Anterior cingulate cortex (tissue), 58 donors: ENCODE data around the gene ATG7.
"Not testable (repeated sequence)": the region's sequence is repeated elsewhere in the genome, so short reads cannot be mapped to it uniquely, and the experiment has no call there.

Experiments
- DNase-seq, 58 donors: peaks; one replicate each; lab custom pipeline; 2025; lab: John Stamatoyannopoulos, UW

The ATG7 gene

DNA sequence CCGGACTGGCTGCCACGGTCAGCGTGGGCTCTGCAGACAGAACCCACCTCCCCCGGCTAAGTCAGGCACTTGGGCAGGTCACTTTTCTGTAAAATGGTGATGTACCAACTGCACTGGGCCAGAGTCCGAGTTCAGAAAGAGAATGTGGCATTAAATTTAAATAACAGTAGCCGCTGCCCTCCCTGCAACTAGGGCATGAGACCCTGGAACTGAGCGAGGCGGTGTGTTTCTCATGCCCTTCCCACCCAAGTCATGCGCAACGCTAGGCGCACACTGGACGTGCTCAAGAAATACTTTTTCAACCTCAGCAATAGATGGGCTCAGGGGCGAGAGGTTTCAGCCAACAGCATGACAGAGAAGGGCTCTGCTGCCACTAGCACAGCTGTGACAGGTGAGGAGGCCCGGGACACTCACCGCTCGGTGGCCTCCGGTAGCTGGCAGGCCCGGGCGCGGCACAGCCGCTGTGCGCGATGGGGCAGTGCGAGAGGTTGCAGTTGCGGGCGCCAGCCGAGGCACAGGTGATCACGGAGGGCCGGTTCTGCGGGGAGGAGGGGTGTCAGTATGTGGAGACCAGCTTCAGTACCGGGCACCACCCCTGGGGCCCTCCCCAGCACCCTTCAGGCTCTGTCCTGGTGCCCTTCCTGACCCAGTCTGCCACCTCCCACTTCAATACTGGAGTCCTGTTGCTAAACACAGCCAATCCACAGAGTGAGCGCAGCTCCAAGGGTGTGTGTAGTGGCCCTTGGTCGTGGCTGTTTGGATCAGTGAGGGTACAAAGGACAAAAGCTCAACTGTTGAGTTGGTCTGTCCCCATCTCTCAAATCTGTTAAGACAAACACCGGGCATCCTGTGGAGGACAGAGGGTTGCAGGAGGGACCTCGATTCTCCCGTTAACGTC, 287.0 kb downstream of the ATG7 start:
- no peak for DNase-seq

DNA sequence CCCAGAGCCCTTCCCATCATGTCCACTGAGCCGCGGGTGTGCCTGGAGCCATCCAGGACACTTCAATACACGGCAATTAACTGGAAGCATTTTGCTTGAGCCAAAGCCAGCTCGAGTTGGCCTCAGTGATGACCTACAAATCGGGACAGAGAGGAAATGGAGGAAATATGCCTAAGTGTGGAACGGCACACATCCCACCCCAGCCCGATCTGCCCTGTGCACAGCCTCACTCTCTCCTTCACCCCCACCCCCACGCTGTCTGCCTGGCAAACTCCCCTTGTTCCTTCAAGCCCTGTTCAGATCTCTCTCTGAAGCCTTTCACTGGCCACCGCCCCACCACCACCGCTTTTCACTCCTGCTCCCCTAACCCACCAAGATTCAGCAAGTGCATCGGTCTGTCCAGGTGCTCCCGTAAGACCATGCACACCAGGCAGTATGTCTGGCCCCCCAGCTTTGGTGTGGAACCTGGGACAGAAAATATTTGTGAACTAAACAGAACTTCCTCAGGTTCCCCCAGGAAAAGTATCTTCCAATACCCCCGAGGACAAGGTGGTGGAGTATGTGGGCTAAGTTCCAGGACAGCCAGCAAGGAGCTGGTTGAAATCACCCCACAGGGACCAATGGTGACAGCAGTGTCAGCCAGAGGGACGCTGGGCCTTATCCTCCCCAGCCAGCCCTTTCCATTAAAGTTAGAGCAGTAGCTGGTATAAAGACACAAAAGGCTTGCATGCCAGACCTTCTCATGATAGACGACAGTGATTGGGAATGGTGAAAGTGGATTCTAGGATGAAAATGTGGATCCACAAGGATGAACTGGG, 287.8 kb downstream of the ATG7 start:
- DNase-seq = peak in 2 of 58 donors; percentile 20 to 30

DNA sequence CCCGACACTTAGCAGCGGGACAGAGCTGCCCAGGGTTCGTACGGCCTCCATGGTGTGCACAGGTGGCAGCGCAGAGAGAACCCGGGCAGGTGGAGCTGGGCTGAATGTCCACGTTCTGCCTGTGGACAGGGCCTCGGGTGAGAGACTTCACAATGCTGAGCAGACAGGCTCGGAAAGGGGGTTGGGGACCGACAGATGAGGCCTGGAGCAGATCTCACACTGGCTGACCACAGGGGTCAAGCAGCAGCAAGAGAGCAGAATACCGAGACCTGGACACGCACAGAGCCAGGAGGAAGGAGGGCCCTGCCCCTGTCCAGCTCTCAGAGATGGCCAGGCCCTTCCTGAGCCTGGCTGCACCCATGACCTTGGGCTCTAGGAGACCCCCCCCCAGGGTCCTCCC, 288.5 kb downstream of the ATG7 start:
- DNase-seq = no peak

DNA sequence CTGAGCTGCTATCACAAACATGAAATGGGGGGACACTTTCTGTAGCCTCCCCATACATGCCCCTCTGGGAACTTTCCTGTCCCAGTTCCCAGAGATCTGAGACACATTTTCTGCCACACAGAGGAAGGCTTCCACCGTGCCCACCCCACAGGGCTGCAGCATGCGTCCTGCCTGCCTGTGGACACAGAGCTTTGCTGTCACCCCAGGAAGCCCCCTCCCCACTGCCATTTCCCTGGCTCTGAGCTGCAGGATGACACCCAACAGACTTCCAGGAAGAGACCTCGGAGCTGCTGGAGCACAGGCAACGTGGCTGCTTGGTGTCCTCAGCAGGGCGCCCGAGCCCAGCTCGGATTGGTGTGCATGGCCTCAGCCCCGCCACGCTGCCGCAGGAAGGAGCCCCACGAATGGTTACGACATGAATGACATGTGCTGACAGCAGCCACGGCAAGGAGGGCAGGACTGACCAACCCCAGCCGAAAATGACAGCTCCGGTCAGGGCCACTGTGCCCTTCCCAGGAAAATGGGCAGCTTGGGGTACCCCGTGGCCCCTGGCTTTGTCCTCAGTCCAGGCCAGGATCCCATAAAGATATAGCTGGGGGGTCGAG, 290.2 kb downstream of the ATG7 start:
- no peak for DNase-seq

DNA sequence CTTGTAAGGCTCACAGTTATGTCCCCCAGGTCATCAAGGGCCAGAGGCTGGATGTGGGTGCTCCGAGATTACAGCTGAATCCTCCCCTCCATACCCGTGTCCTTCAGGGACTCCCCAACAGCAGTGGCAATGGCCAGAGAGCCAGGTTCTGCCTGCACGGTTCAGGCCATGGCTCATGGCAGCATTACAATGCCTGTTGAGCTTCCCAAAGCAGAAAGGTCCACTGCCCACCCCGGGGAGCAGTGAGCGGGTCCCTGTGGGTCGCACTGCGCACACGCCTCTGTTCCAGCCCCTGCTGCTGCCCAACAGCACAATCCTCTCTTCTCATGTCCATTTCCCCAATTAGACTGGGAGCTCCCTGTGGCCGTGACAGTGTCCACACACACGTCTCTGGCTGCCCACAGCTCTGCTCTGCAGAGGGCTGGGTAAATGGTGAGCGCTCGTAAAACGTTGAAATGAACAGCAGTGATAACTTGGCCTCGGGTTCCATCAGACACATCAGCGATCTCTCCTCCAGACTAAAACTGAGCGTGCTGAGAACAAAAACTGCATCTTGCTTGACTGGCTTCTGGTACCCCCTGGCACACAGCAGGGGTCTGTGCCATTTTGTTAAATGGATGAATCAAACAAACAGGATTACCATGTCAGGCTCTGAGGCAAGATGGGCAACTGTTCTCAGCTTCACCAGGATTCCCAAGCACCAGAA, 291.1 kb downstream of the ATG7 start:
- no peak for DNase-seq

DNA sequence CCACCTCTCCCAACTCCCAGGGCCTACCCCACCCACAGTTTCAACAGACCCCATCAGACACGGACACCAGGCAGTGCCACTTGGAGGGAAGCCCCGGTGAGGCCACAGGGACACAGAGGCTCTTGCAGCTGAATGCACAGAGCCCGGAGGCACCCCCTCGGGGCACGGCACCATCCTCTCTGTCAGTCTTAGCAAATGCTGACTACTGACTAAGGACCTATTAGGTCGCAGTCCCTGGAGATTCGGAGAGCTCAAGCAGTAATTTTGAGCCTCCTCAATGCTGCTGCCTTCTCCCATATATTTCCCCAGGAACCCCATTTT, 291.6 kb downstream of the ATG7 start:
- no peak for DNase-seq

DNA sequence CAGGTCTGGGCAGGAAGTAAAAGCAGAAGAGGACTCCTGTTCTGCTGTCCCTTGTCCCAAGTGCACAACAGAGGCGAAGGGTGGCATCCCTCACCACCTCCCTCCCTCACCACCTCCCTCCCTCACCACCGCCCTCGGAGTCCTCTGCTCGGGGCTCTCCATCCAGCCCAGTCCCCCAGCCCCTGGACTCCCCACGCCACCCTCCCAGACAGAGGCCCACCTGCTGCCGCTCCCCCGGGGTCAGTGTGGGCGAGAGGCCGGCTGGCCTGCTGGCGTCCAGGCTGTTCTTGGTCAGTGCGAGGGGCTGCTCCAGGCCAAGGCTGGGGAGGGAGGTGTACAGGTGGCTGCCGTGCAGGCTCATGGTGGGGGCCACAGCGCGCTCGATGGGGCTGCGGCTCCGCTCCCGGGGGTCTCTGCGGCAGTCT, 292.4 kb downstream of the ATG7 start:
- no peak for DNase-seq

DNA sequence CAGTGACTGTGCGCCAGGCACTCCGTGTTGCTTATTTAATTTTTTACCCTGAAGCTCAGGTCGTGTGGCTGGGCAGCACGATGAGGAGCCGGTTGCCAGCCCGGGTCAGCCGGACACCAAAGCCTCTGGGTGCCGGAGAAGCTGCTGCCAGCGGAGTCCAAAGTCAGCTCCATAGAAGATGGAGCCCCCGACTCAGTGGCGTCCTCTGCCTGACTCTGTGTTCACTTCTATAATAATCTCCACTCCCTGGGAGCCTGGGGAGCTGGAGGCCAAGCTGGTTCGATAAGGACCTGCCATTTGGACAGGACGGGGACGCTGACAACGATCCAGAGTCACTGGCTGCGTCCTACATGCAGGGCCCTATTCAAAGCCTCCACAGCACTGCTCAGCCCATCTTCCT, 292.9 kb downstream of the ATG7 start:
- DNase-seq = no peak

DNA sequence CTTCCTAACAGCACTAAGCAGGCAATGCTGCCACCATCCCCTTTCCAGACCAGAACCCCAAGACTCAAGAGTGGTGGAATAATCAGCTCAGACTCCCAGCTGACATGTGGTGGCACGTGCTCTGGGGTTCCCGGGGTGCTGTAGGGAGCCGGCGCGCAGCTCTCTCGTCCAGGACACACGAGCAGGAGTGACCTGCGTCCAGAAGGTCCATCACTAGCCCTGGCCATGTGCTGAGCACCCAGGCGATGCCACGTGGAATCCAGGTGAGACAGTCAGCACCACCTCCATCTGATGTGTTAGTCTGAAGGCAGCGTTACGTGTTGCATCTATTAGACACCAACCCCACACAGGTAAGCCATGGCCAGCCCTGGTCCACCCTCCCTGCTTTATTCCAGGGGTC, 293.3 kb downstream of the ATG7 start:
- DNase-seq = no peak

DNA sequence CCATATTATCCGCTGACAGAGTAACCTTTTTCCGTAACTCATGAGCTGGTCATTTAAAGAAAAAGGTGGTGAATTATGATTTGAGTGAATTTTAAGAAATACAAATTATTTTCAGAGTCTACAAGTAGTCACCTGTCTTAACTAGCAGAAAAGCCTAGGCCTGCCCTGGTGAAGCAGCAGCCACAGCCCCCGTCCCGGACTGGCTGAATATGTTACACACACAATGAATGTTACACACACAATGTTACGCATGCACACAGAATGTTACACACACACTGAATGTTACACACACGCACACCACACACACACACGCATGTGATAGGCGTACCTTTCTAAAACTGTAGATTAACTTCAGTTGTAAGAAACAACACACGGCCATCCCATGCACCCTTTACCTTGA, 293.7 kb downstream of the ATG7 start:
- no peak for DNase-seq

DNA sequence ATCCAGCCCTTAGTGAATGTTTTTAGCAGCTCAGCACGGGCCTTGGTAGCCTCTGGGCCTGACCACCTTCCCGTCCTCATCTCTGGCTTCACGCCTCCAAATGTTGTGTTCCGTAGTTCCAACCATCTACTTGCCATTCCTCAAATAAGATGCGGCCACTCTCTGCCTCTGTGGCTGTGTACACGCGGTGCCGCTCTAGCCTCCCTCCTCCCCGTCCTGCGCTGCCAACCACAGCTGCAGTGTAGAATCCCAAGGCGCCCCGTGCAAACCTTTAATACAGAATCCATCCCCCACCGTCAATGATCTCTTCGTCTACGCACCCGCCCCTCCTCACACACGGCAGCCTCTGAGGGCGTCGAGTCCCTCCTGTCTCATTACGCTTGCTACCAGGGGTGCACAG, 294.3 kb downstream of the ATG7 start:
- DNase-seq = no peak

DNA sequence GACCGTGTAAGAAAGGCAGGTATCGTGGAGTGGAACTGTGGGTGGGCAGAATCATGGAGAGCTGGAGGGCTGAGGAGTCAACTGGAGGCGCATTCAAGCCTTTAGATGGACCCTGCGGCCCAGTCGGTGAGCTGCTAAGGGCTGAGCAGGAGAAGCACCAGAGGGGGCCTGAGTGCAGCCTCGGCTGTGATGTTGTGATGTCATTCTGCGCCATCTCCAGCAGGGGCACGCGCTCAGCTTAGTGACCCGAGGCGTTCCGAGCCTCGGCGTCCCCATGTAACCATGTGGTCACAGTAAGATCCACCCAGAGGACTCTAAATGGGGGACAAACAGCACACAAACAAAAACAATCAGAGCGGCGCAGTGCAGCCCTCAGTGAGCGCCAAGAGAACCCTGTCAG, 294.7 kb downstream of the ATG7 start:
- DNase-seq = no peak

DNA sequence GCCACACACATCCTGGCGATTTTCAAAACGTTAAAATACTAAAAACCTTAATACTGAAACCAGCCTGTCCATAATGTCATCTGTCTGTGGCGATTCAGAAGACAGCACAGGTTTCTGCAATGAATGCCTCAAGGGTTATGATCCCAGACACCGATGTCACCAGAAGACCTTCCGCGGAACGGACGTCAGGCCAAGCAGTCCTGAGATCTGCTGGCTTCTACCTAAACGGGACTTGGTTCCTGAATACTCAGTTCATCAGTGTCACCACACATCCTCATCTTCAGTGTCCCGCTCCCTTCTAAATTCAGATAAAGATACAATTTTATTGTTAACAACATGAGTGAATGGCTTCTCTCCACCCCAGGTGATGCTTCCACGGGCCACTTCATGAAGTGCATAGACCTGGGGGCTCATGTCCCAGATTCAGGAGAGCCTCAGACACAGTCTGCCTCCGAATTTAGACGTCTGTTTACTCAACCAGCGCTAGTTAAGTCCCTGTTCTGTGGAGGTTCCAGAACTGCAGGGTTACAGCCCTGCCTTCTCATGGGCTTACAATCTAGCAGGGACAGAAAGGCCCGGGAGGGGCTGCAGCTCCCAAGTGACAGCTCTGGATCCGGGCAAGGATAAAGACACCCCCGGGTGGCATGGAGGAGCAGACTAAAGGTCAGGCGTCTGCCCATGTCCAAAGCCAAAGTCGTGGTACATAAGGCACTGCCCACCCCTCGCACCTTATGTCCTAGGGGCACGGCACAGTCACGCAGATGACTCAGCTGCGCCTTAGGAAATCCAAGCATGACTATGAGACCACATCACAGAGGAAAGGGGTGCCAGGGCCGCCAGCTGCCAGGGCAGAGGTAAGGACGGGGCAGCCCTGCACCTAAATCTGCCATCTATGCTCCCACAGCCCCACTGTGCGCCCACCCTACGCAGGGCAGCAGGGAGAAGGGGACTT, 295.6 kb downstream of the ATG7 start:
- peak in 2 of 58 donors; percentile 40 to 79 for DNase-seq

DNA sequence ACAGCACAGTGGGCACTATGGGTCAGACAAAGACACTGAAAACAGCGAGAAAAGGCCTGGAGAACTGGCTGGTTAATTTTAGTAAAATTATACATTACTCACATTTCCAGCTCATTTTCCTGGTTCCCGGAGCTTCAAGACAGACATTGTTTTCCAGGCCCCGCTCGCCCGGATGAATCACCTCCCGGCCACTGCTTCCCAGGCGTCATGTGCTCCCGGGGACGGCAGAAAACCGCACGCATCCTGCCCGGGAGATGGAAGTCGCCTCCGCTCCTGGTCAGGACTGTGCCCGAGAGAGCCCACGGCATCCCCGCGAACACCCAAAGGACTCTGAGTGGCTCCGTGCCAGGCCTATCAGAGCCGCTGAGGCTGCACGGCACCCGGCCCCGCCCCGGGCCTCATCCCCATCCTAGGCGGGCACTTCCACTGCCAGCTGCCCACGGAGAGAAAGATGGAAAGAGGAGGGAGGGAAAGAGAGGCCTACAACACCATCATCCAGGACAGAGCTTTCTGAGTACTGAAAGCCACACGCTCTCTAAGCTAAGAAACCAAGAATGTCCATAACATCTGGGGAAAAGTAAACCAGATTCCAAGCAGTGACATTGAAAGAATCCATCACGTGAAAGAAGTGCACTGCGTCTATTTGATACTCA, 296.4 kb downstream of the ATG7 start:
- peak in 51 of 58 donors; percentile 28 to 95 (median 65) for DNase-seq

DNA sequence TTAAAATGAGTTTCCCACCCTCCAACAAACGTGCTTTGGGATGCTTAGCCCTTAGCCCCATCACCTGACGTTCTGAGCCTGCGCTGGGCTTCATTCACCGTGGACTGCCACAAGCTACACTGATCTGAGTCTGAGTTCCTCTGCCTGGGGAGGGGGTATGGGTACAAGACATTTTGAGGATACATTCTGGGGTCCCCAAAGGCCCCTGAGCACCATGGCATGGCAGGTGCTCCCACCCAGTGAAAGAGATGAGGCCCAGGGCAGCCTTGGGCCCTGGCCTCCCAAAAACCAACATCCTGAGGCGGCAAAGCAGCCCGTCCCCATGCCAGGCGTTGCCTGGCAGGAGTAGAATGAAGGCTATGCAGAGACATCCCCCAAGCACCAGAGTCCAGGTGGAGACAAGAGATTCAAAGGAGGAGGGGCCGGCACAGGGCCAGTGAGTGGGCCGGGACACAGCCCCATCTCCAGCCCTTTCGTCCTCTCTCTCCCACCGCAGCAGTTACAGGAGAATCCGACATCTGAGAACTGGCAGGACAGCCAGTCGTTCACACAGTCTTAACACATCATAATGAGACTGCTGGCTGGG, 297.1 kb downstream of the ATG7 start:
- no peak for DNase-seq

DNA sequence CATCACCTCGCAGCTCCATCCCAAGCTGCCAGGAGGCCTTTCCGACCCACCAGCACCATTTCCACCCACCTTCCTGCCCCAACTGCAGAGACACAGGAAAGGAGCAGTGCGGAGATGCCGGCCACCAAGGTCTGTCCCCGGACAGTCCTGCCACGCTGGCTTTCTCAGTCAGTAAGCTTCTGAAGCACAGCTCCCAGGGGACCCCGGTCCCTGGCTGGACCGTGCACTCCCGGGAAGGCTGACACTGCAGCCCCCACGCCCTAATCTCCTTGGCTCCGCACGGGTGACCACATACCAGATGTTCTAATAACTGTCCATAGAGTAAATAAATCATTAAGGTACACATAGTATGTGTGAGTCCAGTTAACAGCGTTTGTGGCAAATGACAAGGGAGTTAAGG, 298.1 kb downstream of the ATG7 start:
- no peak for DNase-seq

DNA sequence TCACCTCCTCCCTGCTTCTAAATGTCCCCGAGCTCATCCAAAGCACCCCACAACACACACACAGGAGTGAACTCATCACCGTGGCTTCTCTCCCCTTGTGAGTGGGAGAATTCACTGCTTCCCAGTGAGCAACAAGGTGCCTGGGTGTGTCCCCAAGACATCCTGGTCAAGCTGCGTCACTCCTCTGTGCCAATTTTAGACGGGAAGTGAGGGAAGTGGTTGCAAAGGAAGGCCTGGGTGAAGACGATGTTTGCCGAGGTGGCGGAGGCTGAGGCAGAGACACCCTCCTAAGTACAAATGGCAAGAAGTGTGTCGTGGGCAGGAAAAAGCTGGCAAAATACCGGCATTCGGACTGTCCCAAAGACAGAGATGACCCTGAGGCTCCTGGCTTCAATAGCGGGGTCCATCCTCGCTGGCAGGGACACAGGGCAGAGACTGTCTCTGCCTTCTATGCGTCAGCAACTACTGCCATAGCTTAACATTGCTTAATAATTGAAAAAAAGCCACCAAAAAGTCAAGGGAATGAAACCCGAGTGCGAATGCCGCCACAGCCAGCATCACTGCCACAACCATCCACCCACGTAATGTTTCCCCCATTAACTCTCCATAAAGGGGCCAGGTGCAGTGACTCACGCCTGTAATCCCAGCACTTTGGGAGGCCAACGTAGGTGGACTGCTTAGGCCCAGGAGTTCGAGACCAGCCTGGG, 298.7 kb downstream of the ATG7 start:
- DNase-seq = no peak

DNA sequence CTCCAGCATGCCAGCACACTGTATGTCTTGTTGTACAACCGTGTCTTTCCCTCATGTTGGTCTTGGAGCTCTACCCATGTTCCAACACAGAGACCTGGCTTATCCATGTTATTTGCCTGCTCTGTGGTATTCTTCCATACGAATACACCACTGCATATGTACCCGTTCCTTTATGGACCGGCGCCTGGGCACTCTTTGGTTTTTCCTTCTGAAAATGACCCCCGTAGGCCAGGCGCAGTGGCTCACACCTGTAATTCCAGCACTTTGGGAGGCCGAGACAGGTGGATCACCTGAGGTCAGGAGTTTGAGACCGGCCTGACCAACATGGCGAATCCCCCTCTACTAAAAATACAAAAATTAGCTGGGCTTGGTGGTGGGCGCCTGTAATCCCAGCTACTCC, 300.5 kb downstream of the ATG7 start:
- DNase-seq = not testable (repeated sequence)
